GM13976 (cell line): ENCODE data around the gene LPAR6.

ENCODE experiments used
- DNase-seq: peaks from one replicate; pipeline ENCODE4 v3.0.0; 2012; ENCODE audit warnings: low spot score
- in situ Hi-C: fragments of 300-500 bp; cut with MboI; formaldehyde crosslinking; loops from one replicate; pipeline ENCODE4 v1.12.0; 2022; ENCODE audit warnings: low sequenced_read_pairs, mixed read lengths, inconsistent platforms; ENCODE audit not compliant: unreplicated experiment
- TF ChIP-seq, protein P1 (sequence below): IDR thresholded peaks from 2 replicates; pipeline ENCODE4 v1.5.1; 2012; ENCODE audit warnings: borderline replicate concordance, mild to moderate bottlenecking; ENCODE audit not compliant: insufficient read depth; ENCODE audit errors: extremely low read depth, missing control alignments, control extremely low read depth

Gene LPAR6

DNA sequence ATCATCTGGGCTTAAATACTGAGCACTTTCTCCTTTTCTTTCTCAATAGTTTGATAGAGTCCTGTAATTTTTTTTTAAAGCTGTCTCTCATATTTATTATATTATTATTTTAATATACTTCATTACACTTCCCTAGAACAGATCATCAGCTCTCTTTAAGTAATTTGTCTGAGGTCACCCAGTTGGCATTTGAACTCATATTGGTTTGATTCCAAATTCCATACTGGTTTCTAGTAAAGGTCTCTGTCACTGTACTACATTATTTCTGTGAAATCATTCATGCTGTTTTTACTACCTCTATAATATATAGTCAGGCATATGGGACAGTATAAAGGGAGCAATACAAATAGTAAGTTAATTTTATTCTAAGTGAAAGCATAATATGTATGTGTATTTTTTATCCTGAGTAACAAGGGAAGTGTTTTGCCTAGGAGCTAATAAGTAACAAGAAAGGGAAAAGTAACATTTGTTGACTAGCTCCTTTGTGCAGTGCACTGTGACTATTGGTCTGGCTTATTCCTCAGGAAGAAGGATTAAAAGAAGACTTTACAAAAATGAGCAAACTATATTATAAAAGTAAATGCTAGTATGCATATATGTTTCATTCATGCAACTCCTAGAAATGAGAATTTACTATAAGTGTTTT, 14.3 kb downstream of the LPAR6 start:
- TF ChIP-seq, protein P1, sequence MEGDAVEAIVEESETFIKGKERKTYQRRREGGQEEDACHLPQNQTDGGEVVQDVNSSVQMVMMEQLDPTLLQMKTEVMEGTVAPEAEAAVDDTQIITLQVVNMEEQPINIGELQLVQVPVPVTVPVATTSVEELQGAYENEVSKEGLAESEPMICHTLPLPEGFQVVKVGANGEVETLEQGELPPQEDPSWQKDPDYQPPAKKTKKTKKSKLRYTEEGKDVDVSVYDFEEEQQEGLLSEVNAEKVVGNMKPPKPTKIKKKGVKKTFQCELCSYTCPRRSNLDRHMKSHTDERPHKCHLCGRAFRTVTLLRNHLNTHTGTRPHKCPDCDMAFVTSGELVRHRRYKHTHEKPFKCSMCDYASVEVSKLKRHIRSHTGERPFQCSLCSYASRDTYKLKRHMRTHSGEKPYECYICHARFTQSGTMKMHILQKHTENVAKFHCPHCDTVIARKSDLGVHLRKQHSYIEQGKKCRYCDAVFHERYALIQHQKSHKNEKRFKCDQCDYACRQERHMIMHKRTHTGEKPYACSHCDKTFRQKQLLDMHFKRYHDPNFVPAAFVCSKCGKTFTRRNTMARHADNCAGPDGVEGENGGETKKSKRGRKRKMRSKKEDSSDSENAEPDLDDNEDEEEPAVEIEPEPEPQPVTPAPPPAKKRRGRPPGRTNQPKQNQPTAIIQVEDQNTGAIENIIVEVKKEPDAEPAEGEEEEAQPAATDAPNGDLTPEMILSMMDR = no peak
- DNase-seq = no peak
- in situ Hi-C loops = loop anchor here (10.0 kb wide), 1 partner anchor 186 kb away; no protein-coding TSS in a partner anchor

DNA sequence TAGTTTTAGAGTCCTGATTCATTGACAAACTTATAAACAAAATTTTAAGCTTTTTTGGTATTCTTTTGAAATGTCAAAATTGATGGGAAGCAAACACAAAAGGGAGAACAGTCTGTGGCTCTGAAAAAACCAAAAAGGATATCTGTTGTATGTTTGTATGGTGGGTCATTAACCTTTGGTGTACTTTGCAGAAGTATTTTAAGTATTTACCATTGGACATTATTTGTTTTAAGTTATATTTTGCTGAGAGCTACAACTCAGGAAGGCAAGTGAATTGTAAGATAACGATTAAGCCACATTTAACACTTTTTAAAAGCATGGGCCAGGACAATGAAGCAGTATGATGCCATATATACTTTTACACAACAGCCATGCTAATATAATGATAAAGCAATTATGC, 15.2 kb downstream of the LPAR6 start:
- DNase-seq = no peak
- in situ Hi-C loops = loop anchor here (10.0 kb wide), 1 partner anchor 187 kb away; no protein-coding TSS in a partner anchor
- TF ChIP-seq, protein P1 = no peak

DNA sequence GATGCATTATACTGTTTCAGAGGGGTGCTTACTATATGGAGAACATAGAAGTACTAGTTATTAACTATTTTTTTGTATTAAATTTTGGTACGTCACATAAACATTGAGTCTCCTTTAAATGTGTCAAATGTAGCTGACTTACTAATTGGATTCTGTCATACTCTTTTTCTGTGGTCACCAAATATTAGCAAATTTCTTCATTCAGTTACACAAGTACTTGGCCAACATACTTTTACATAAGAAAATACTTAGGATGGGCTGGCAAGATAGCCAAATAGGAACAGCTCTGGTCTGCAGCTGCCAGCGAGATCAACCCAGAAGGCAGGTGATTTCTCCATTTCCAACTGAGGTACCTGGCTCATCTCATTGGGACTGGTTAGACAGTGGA, 19.2 kb downstream of the LPAR6 start:
- in situ Hi-C loops = loop anchor here (10.0 kb wide), 1 partner anchor 191 kb away; no protein-coding TSS in a partner anchor
- TF ChIP-seq, protein P1 = no peak
- no peak for DNase-seq

DNA sequence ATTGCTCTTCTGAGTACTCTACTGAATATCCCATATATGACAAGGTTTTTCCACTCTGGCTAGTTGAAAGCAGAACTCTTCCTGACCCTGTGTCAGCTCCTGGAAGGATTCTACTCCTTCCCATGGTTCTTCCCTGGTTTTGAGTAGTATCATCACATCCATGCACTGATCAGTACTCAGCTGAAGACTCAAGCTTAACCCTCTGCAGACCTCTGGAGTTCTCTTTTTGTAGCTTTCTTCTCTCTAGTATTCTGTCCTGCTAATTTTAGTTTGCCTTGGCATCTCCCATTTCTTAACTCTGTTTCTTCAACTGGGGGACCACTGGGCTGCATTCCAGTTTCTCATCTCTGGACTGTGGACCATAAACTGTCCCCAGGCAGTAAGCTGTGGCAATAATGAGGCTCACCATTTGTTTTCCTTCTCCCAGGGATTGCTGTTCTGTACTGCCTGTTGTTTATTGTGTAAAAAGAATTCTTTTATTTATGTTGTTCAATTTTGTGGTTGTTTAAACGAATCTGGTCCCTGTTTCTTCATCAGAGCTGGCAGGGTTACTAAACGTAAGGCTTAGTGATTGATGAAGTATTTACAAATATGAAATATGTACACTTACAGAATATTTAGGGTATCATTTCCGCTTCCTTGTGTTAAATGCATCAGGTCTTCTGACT, 19.7 kb downstream of the LPAR6 start:
- in situ Hi-C loops = loop anchor here (10.0 kb wide), 1 partner anchor 192 kb away; no protein-coding TSS in a partner anchor

DNA sequence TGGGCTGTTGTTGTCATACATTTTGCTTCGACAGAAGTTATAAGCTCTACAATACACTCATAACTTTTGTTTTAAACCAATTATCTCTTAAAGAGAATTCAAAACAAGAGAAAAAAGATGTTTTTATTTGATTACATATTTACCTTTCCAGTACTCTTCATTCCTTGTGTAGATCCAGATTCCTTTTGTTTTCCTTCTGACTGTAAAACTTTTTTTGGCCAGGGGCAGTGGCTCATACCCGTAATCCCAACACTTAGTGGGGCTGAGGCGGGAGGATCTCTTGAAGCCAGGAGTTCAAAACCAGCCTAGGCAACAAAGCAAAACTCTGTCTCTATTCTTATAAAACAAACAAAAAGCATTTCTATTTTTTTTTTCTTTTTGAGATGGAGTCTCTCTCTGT, 21.7 kb downstream of the LPAR6 start:
- TF ChIP-seq, protein P1 = no peak
- no peak for DNase-seq
- in situ Hi-C loops = loop anchor here (10.0 kb wide), 1 partner anchor 194 kb away; no protein-coding TSS in a partner anchor

More for the DNA sequence above, 19.7 kb downstream of the LPAR6 start:
- TF ChIP-seq, protein P1 = no peak
- DNase-seq = no peak

DNA sequence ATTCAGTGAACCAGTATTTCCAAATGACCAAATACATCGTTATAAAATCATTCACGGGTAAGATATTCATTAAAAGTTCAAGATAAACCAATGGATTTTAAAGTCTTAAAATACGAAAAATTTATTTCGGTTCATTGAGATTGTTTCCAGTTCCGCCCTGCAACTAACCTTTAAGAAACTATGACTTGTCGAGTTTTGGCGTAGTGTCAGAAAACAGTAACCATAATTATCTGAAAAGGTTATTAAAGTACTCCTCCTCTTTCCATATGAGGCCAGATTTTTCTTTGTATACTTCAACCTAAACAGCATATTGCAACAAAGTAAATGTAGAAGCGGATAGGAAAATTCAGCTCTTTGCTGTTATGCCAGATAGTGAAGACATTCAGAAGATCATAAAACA, 26.1 kb downstream of the LPAR6 start:
- no peak for DNase-seq
- in situ Hi-C loops = no loop called here
- TF ChIP-seq, protein P1 = no peak

DNA sequence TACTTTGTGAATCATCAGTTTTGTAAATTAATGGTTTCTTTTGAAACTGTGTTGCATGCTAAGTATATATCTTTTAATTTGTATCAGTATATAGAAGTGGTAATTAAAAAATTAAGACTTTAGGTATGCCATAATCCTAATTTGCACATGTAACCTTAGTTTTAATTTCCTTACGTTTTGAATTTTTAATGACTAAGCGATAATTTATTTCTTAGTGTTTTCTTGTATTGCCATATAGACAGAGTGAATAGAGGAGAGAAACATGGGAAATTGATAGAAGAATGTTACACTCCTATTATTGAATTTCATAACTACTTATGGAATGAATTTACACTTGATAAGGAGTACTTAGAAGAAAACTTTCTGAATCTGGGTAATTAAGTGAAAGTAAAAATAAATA, 29.5 kb downstream of the LPAR6 start:
- no peak for DNase-seq
- TF ChIP-seq, protein P1 = no peak
- in situ Hi-C loops = no loop called here
